ENCODE measurements around the gene FFAR1. TPM values are rescaled to one million over a fixed set of nuclear protein-coding genes. Genes with fewer than 3 reads are reported as not detected.

The FFAR1 gene
- total RNA-seq, 4 donors from 2014 or later: 0.21 TPM; not detected in 3

- H3K27me3 ChIP-seq: no peaks in the 10 kb centered on the region
- TF ChIP-seq CTCF (IDR thresholded peaks at IDR 0.05) (no peak), POLR2A (IDR thresholded peaks at IDR 0.05) (no peak)
- H3K4me1 ChIP-seq: no peaks in the 10 kb centered on the region
- H3K36me3 ChIP-seq: no peaks in the 10 kb centered on the region
- H3K27ac ChIP-seq: no peak overlapping the region
- DNase-seq: no peak
- no peak overlapping the region for H3K4me3 ChIP-seq
- H3K9me3 ChIP-seq: no peaks in the 10 kb centered on the region
- intact Hi-C loops (cut with DNase I; ENCODE audit: low total_unique reads): no loop called here
Measured at GRCh38 chr19:35320065-35320713, 27.5 kb upstream of the FFAR1 start.

- Histone ChIP-seq H3K36me3 (no peaks in the 10 kb centered on the region), H3K4me3 (no peak overlapping the region), H3K9me3 (no peaks in the 10 kb centered on the region), H3K27ac (no peak overlapping the region), H3K27me3 (no peaks in the 10 kb centered on the region), H3K4me1 (no peaks in the 10 kb centered on the region)
- intact Hi-C loops (cut with DNase I; ENCODE audit: low total_unique reads): no loop called here
- DNase-seq: no peak
- TF ChIP-seq POLR2A (IDR thresholded peaks at IDR 0.05) (no peak), CTCF (IDR thresholded peaks at IDR 0.05) (no peak)
Measured at GRCh38 chr19:35321291-35321690, 26.4 kb upstream of the FFAR1 start.

GRCh38 chr19:35322014-35322413 lies 25.7 kb upstream of the FFAR1 start:
- Histone ChIP-seq H3K27me3 (no peaks in the 10 kb centered on the region), H3K9me3 (no peaks in the 10 kb centered on the region), H3K36me3 (no peaks in the 10 kb centered on the region), H3K27ac (no peak overlapping the region), H3K4me3 (no peak overlapping the region), H3K4me1 (no peaks in the 10 kb centered on the region)
- DNase-seq: no peak
- TF ChIP-seq POLR2A (IDR thresholded peaks at IDR 0.05) (no peak), CTCF (IDR thresholded peaks at IDR 0.05) (no peak)
- intact Hi-C loops (cut with DNase I; ENCODE audit: low total_unique reads): no loop called here

- no peak for TF ChIP-seq CTCF (IDR thresholded peaks at IDR 0.05)
- no peak for DNase-seq
- Histone ChIP-seq H3K36me3 (no peaks in the 10 kb centered on the region), H3K4me1 (no peaks in the 10 kb centered on the region), H3K27ac (no peak overlapping the region), H3K27me3 (no peaks in the 10 kb centered on the region), H3K4me3 (no peak overlapping the region), H3K9me3 (no peaks in the 10 kb centered on the region)
- intact Hi-C loops (cut with DNase I; ENCODE audit: low total_unique reads): no loop called here
Measured at GRCh38 chr19:35327642-35328041, 20.1 kb upstream of the FFAR1 start.

GRCh38 chr19:35328851-35329285 lies 18.8 kb upstream of the FFAR1 start, which contains the start of gene CD22:
TSS of gene CD22 (plus strand) at chr19:35329187. CDS start at chr19:35332041, 2,854 bp downstream.
- H3K4me3 ChIP-seq: no peak within 1 kb of the TSS
- no peaks in the 10 kb centered on the region for H3K27me3 ChIP-seq

More at GRCh38 chr19:35328851-35329285, 18.8 kb upstream of the FFAR1 start, which contains the start of gene CD22:
- Histone ChIP-seq H3K4me1 (no peaks in the 10 kb centered on the region), H3K27ac (no peak within 1 kb of the TSS), H3K9me3 (no peaks in the 10 kb centered on the region), H3K36me3 (no peaks in the 10 kb centered on the region)
- DNase-seq: no peak
- intact Hi-C loops (cut with DNase I; ENCODE audit: low total_unique reads): no loop called here
- TF ChIP-seq CTCF (IDR thresholded peaks at IDR 0.05) (no peak), POLR2A (IDR thresholded peaks at IDR 0.05) (no peak)

Data from uterus (tissue), 4 donors.